GDM1 (cell line): ENCODE results near the gene PCDHA11.
"Not testable (repeated sequence)": the region's sequence is repeated elsewhere in the genome, so short reads cannot be mapped to it uniquely, and the experiment has no call there.

Source experiments
- DNase-seq: peaks from one replicate; lab custom pipeline; 2025; lab: John Stamatoyannopoulos, UW

PCDHA11 gene

GRCh38 chr5:140868721-140869554 lies at the start of gene PCDHA11:
Gene PCDHA11 (plus strand): TSS chr5:140868957. CDS start chr5:140869104, 147 bp downstream.
- DNase-seq, result no peak

GRCh38 chr5:140821375-140822280 lies 47.1 kb upstream of the PCDHA11 start, which contains the start of gene PCDHA5:
Gene PCDHA5 (plus strand): TSS chr5:140821613.
- no peak for DNase-seq

- no peak for DNase-seq
Measured at GRCh38 chr5:140822281-140822629, 46.5 kb upstream of the PCDHA11 start.

GRCh38 chr5:140822969-140823368 lies 45.8 kb upstream of the PCDHA11 start:
- not testable (repeated sequence) for DNase-seq

- DNase-seq, result no peak
Measured at GRCh38 chr5:140823475-140823874, 45.3 kb upstream of the PCDHA11 start.

- no peak for DNase-seq
Measured at GRCh38 chr5:140827704-140828361, 40.9 kb upstream of the PCDHA11 start, which contains the start of gene PCDHA6. Gene PCDHA6 (plus strand): TSS chr5:140827960. CDS start chr5:140828092, 132 bp downstream.

GRCh38 chr5:140828362-140828737 lies 40.4 kb upstream of the PCDHA11 start:
- no peak for DNase-seq

- not testable (repeated sequence) for DNase-seq
Measured at GRCh38 chr5:140829511-140830501, 39.0 kb upstream of the PCDHA11 start.

GRCh38 chr5:140833993-140834392 lies 34.8 kb upstream of the PCDHA11 start, which contains the start of gene PCDHA7:
Gene PCDHA7 (plus strand): TSS chr5:140834269. CDS start chr5:140834384, 115 bp downstream.
- no peak for DNase-seq

- DNase-seq, result not testable (repeated sequence)
Measured at GRCh38 chr5:140834439-140835008, 34.2 kb upstream of the PCDHA11 start.

- DNase-seq, result no peak
Measured at GRCh38 chr5:140835622-140836510, 32.9 kb upstream of the PCDHA11 start.

GRCh38 chr5:140840978-140841962 lies 27.5 kb upstream of the PCDHA11 start, which contains the start of gene PCDHA8:
Gene PCDHA8 (plus strand): TSS chr5:140841187. CDS start chr5:140841322, 135 bp downstream.
- DNase-seq, result peak; percentile 16

GRCh38 chr5:140842798-140843733 lies 25.7 kb upstream of the PCDHA11 start:
- DNase-seq, result no peak

GRCh38 chr5:140848139-140849102 lies 20.3 kb upstream of the PCDHA11 start, which contains the start of gene PCDHA9:
Gene PCDHA9 (plus strand): TSS chr5:140848382. CDS start chr5:140848496, 114 bp downstream.
- DNase-seq, result not testable (repeated sequence)

- DNase-seq, result not testable (repeated sequence)
Measured at GRCh38 chr5:140849831-140850634, 18.7 kb upstream of the PCDHA11 start.
